ENCODE measurements around the gene F5.

F5 gene

DNA sequence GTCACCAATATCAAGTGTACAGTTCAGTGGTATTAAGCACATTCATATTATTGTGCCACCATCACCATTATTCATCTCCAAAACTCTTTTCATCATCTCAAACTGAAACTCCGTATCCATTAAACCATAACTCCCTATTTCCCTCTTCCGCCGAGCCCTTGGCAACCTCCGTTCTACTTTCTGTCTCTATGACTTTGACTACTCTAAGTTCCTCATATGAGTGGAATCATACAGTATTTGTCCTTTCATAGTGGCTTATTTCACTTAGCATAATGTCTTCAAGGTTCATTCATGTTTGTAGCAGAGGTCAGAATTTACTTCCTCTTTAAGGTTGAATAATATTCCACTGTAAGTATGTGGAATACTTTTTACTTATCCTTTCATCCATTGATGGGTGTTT lies 21.9 kb upstream of the F5 start:
- Mint-ChIP-seq H3K27ac (no peak overlapping the region), H3K36me3 (ENCODE audit: insufficient read depth) (peaks cover 2% of the 10 kb centered on the region), H3K9me3 (no peaks in the 10 kb centered on the region), H3K4me1 (ENCODE audit: low read depth in 2 of 2) (peaks cover 25 to 33% of the 10 kb centered on the region in 2 donors), H3K4me3 (no peak overlapping the region), H3K27me3 (peaks cover 0 to 5% of the 10 kb centered on the region in 2 donors)
- ATAC-seq (replicated peaks) = no peak
- DNase-seq = no peak

DNA sequence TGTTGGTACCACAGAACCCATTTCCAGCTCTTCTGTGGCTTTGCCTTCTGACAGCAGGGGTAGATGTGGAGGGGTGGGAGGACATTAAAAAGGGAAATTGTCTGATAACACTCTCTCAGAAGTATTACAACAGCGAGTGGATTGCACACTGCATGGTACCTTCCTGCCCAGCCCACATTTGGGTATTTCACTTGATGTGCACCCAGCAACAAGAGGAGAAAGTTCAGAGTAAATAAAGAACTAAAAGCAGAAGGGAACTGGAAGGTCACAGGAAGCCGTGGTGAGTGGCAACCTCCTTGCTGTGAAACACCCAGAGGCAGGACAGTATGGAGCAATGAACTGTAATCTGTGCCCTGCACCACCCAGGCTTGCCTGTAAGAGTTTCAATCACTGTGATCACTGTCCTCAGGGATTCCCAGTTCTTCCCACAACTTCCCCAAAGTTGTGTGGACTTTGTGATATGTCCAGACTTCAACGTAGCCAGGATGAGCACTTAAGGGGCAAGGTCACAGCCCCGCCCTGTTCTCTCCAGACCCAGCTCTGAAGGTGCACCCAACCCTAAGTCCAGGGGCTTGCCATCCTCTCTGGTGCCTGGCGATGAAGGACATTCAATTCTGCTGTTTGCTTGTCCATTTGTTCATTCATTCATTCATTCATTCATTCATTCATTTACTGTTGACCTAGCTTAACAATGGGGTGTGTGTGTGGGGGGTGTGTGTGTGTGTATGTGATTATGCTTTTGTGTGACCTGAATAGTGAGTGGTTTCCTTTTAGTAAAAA lies 18.7 kb upstream of the F5 start:
- H3K36me3 Mint-ChIP-seq (ENCODE audit: insufficient read depth) = peaks cover 2% of the 10 kb centered on the region
- DNase-seq (peak; percentile 41 to 47 (median 42)), ATAC-seq (replicated peaks) (peak; percentile 88)
- peak overlapping the region; percentile 42 to 53 for H3K4me3 Mint-ChIP-seq
- H3K9me3 Mint-ChIP-seq = no peaks in the 10 kb centered on the region
- peak overlapping the region in 1 of 2 donors; percentile 66 for H3K27ac Mint-ChIP-seq
- H3K4me1 Mint-ChIP-seq (ENCODE audit: low read depth in 2 of 2) = peaks cover 45 to 59% of the 10 kb centered on the region in 2 donors
- H3K27me3 Mint-ChIP-seq = no peaks in the 10 kb centered on the region

DNA sequence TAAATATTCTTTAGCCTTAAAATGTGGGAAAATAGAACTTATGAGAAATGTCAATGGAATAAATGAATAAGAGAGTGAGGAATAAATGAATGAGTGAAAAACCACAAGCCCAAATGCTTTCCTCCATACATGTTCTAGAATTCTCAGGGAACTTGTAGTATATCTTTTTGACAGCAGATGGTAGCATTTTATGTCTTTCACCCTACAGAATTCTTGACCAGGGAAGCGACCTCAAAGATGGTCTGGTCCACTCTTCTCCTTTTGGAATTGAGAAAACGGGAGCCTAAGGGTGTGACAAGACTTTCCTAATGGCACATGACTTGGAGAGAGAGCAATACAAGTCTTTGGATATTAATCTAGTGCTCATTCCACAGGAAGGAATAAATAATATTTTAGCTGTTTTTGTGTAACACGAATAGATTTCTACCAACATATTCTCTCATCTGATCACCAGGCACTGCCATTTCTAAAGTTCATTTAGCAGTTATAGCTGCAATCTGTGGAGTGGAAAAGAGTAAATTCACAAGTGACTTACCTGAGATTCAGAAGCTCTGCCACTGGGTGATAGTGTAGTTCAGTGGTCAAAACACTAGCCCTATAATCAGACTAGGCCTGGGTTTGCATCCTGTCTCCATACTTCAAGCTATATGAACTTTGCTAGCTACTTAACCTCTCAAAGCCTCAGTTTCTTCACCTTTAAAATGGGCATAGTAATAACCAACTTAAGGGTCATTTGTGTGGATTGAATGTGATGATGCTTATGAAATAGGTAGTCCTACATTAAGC lies 15.0 kb upstream of the F5 start:
- DNase-seq = no peak
- Mint-ChIP-seq H3K27me3 (peaks cover 0 to 8% of the 10 kb centered on the region in 2 donors), H3K27ac (peak overlapping the region in 1 of 2 donors; percentile 89), H3K36me3 (ENCODE audit: insufficient read depth) (no peaks in the 10 kb centered on the region), H3K4me3 (no peak overlapping the region), H3K9me3 (no peaks in the 10 kb centered on the region), H3K4me1 (ENCODE audit: low read depth in 2 of 2) (peaks cover 42 to 49% of the 10 kb centered on the region in 2 donors)
- no peak for ATAC-seq (replicated peaks)

DNA sequence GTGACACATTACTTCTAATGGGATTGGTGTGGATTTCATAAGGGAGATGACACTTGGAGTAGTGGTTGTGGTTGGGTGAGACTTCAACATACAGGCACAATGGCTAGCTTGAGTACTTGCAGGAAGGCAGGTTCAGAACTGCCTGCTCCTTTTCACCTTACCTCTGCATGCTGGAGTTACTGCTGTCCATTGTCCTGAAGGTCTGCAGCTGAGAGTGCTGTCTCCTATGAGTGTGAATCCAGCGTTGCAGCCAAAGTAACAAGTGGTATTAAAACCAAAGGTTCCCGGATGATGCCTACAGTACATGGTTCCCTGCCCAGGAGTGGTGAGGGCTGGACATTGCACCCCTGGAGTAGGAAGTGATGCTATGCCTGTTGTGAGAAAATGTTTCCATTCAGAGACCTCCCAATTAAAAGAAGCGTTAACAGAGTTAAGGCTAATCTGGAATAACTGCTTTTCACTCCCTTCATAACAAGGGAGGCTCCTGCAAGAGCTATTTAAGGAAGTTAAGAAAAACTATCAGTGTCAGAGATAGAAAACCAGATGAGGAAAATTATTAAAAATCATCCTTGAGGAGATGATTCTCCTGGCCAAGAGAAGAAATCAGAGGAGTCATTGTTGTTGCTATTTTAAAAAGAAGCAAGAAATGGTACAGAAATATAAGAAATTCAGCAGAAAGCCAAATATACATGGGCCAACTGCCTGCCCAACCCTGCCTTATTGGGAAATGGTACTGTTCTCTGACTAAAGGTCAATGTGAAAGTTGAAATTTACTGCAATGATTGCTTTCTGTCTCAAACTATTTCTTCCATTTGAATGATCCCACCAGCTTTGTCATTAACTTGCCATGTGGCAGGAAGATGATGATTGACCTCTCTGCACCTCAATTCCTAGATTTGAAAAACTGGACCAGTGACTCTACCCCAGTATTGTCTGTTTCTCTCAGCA lies 9.8 kb upstream of the F5 start:
- no peak overlapping the region for H3K4me3 Mint-ChIP-seq
- no peak for DNase-seq
- peaks cover 14 to 30% of the 10 kb centered on the region in 2 donors for H3K27me3 Mint-ChIP-seq
- no peaks in the 10 kb centered on the region for H3K9me3 Mint-ChIP-seq
- H3K36me3 Mint-ChIP-seq (ENCODE audit: insufficient read depth) = no peaks in the 10 kb centered on the region
- peak; percentile 39 for ATAC-seq (replicated peaks)
- H3K27ac Mint-ChIP-seq = no peak overlapping the region
- H3K4me1 Mint-ChIP-seq (ENCODE audit: low read depth in 2 of 2) = peaks cover 4 to 6% of the 10 kb centered on the region in 2 donors

DNA sequence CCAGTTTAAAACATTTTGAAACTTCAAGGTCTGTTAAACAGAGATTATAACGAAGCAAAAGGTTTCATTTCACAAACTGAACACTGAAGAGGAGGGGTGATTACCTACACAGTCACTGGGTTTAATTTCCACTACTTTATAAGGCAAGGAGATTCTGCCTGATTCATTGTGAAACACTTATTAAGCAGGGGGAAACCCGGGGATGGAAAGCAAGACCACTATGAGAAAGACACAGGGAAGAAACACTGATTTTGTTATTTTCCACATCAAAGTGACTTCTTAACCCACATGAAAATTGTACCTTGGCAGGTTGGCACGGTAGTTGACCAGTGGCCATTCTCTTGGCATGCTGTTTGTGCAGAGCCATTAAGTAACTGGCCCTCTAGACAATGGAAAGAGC lies 8.1 kb upstream of the F5 start:
- H3K27me3 Mint-ChIP-seq = peaks cover 16 to 30% of the 10 kb centered on the region in 2 donors
- no peaks in the 10 kb centered on the region for H3K36me3 Mint-ChIP-seq (ENCODE audit: insufficient read depth)
- no peak overlapping the region for H3K4me3 Mint-ChIP-seq
- no peak overlapping the region for H3K27ac Mint-ChIP-seq
- no peak for ATAC-seq (replicated peaks)
- H3K4me1 Mint-ChIP-seq (ENCODE audit: low read depth in 2 of 2) = no peaks in the 10 kb centered on the region
- DNase-seq = no peak
- H3K9me3 Mint-ChIP-seq = no peaks in the 10 kb centered on the region

DNA sequence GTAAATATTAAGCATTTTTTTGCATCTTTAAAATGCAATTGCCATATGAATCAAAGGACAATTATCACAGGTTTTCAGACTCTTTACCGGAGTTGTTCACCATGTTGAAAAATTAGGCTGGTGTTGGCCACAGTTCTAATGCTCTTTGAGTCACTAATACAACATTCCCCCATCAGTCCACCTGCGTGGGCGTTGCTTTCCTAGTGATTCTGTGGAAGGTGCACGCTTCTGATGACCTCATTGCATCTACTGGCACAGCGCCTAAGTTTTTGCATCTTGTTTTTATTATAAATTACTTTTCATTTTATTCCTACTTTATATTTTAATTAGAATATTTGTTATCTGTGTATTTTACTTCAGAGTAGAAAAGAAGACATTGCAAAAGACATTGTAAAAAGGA lies 4.7 kb upstream of the F5 start:
- DNase-seq (no peak), ATAC-seq (replicated peaks) (no peak)
- Mint-ChIP-seq H3K9me3 (no peaks in the 10 kb centered on the region), H3K27ac (no peak overlapping the region), H3K27me3 (peaks cover 32% of the 10 kb centered on the region in 2 donors), H3K4me1 (ENCODE audit: low read depth in 2 of 2) (peaks cover 12 to 14% of the 10 kb centered on the region in 2 donors), H3K36me3 (ENCODE audit: insufficient read depth) (no peaks in the 10 kb centered on the region), H3K4me3 (no peak overlapping the region)

DNA sequence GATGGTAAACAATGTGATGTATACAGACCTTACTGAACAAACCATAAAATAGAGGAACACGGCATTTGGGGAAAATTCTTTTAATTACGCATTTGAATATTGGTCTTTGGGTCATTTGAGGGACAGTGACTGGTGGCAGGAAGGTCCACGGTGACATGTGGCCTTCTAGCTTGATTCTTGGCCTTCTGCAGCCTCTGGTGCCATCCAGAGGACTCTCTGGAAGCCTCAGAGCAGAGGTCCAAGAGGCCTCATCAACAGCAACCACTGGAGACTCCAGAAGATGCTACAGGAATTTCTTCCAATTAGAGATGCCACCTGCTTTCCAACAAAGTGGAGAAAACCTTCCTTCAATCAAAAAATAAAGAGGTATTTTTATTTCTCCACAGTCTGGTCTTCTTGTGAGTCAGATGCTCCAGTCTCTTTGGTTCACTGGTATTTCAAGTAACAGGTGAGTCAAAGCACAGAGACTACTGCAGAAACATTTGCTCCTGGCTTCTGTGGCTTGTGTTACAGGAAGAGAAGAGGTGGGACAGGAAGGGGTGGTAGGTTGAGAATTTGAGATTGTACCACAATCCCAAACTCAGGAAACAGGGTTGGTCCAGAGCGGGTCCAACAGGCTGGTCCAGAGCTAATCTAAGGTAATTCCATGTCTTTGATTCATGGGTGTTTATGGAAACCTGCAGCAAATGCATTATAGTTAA lies 2.7 kb upstream of the F5 start:
- DNase-seq (no peak), ATAC-seq (replicated peaks) (no peak)
- Mint-ChIP-seq H3K4me3 (no peak overlapping the region), H3K36me3 (ENCODE audit: insufficient read depth) (no peaks in the 10 kb centered on the region), H3K9me3 (no peaks in the 10 kb centered on the region), H3K27ac (no peak overlapping the region), H3K27me3 (peaks cover 29 to 44% of the 10 kb centered on the region in 2 donors), H3K4me1 (ENCODE audit: low read depth in 2 of 2) (peaks cover 12 to 14% of the 10 kb centered on the region in 2 donors)

DNA sequence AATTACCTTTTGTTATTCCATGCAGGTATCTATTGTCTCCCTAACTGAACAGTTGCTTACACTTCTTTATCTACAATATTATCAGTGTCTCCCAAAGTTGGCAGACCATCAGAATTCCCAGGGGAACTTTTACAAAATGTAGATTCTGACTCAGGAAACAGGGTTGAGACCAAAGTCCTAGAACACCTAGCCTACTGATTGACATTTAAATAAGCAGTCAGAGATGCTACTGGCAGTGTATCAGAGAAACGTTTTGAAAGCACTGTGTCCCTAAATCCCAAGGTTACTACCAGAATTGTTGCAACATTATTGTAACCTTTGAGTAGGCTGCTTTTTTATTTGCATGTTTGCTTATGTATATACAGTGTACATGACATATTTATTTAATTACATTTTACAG lies 1.8 kb upstream of the F5 start:
- no peak overlapping the region for H3K27ac Mint-ChIP-seq
- H3K27me3 Mint-ChIP-seq = peaks cover 26 to 45% of the 10 kb centered on the region in 2 donors
- ATAC-seq (replicated peaks) (no peak), DNase-seq (no peak)
- no peaks in the 10 kb centered on the region for H3K36me3 Mint-ChIP-seq (ENCODE audit: insufficient read depth)
- H3K4me1 Mint-ChIP-seq (ENCODE audit: low read depth in 2 of 2) = peaks cover 12 to 14% of the 10 kb centered on the region in 2 donors
- H3K9me3 Mint-ChIP-seq = no peaks in the 10 kb centered on the region
- H3K4me3 Mint-ChIP-seq = no peak overlapping the region

DNA sequence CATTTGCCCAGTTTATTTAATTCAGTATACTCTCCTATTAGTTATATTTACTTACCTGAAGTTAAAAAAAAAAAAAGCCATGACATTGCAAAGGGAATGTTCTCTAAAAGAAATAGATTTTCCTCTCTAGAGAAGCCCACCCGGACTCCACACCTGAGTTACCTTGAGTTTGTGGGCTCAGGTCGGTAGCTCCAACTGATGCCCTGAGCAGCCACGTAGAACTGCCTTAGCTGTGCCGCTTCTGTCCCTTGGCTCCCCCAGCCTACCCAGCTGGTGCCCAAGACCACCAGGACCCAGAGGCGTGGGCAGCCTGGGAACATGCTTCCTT lies 250 bp downstream of the F5 start:
- Mint-ChIP-seq H3K4me1 (ENCODE audit: low read depth in 2 of 2) (peaks cover 12 to 14% of the 10 kb centered on the region in 2 donors), H3K36me3 (ENCODE audit: insufficient read depth) (no peaks in the 10 kb centered on the region), H3K4me3 (peak overlapping the region; percentile 54 to 61), H3K27ac (no peak overlapping the region), H3K27me3 (peaks cover 30 to 46% of the 10 kb centered on the region in 2 donors), H3K9me3 (no peaks in the 10 kb centered on the region)
- DNase-seq (no peak), ATAC-seq (replicated peaks) (peak; percentile 36)

DNA sequence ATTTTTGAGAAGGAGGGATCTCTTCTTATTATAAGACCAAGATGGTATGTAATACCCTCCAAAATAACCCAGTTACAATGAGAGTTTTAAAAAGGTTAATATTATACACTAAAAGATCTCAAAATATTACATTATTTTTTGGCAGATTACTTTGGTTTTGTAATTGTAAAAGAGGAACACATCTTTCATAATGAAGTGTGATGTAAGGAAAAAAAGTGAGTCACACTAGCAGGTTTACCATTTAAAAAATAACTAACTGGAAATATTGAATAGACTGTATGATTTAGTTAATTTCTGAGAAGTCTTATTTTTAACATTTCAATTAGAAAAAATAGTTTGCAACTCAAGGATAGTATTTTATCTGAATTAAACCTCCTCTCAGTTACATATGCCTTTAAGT lies 1.1 kb downstream of the F5 start:
- no peaks in the 10 kb centered on the region for H3K36me3 Mint-ChIP-seq (ENCODE audit: insufficient read depth)
- no peak overlapping the region for H3K27ac Mint-ChIP-seq
- no peak overlapping the region for H3K4me3 Mint-ChIP-seq
- ATAC-seq (replicated peaks) = no peak
- peaks cover 30 to 46% of the 10 kb centered on the region in 2 donors for H3K27me3 Mint-ChIP-seq
- DNase-seq = no peak
- H3K4me1 Mint-ChIP-seq (ENCODE audit: low read depth in 2 of 2) = peaks cover 12 to 14% of the 10 kb centered on the region in 2 donors
- H3K9me3 Mint-ChIP-seq = no peaks in the 10 kb centered on the region

DNA sequence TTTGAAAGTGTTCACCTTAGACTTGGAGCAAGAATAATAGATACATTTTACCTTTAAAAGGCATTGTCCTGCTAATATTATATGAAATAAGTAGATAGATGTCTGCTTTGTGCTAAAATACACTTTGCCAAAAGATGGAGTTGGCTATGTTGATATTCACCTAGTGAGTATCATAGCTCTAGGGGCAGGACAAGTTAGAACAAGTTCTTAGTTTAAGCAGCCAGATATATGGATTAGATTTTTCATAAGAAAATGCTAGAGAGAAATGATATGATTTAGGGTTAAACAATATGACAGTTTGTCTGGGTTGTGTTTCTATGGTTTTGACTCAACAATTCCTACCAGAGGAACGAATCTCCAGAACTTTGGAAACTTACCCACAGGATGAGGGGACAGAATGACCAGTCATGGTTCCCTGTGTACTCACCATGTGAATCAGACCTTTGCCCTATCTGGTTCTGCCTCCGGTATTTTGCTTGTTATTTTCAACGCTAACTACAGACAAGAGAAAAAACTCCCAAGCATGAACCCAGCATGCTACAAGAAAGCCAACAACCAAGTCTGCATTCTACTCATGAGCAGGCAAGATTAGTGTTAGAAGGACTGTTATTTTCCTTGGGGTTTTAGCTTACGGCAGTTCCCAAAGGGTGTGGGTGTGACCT lies 1.7 kb downstream of the F5 start:
- H3K36me3 Mint-ChIP-seq (ENCODE audit: insufficient read depth) = no peaks in the 10 kb centered on the region
- H3K27ac Mint-ChIP-seq = no peak overlapping the region
- H3K4me3 Mint-ChIP-seq = no peak overlapping the region
- DNase-seq = no peak
- no peaks in the 10 kb centered on the region for H3K9me3 Mint-ChIP-seq
- peaks cover 12 to 14% of the 10 kb centered on the region in 2 donors for H3K4me1 Mint-ChIP-seq (ENCODE audit: low read depth in 2 of 2)
- H3K27me3 Mint-ChIP-seq = peaks cover 30 to 46% of the 10 kb centered on the region in 2 donors
- no peak for ATAC-seq (replicated peaks)

DNA sequence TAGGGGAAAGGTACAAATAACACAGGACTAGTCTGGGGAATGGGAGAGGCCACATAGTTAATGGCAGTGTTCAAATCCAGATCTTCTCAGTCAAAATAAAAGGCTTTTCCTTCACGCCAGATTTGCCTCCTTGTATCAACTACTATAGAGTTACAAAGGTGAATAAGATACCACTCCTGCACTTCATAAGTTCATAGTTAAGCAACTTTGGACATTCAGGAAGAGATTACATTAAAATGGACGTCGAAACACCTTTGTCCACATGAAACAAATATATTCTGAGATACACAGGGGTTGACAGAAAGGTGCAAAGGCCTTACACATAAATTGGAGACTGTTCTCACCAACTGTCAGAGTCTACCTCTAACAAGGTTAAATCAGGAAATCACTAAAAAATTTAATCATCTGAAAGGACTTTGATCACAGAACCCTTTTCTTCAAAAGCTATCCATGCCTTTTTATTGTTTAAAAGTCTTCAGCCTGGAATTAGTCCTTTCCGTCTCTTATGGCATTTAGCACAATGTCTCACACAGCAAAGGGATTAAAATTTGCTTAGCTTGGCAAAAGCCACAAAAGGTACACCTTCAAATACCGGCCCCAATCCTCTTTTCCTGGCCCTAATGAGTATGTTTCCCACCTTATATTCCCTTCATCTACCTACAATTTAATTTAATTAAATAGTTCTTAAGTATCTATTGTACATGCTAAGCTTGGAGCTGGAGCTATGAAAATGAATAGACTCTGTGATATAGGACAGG lies 8.1 kb downstream of the F5 start:
- H3K27me3 Mint-ChIP-seq = peaks cover 14 to 17% of the 10 kb centered on the region in 2 donors
- H3K4me3 Mint-ChIP-seq = no peak overlapping the region
- H3K27ac Mint-ChIP-seq = no peak overlapping the region
- H3K36me3 Mint-ChIP-seq (ENCODE audit: insufficient read depth) = no peaks in the 10 kb centered on the region
- ATAC-seq (replicated peaks) = no peak
- no peak for DNase-seq
- H3K9me3 Mint-ChIP-seq = no peaks in the 10 kb centered on the region
- H3K4me1 Mint-ChIP-seq (ENCODE audit: low read depth in 2 of 2) = no peaks in the 10 kb centered on the region

Measured in effector memory CD8-positive, alpha-beta T cell (primary cell).